WTC11 (cell line): ENCODE measurements around the gene HOXC5. TPM values are rescaled to one million over a fixed set of nuclear protein-coding genes. Genes with fewer than 3 reads are reported as not detected.

Experiments used
- ATAC-seq: fragments of 200-7000 bp; cut with Tn5 transposase; 2 replicates; pipeline ENCODE4 v1.10.0; 2021; ENCODE audit warnings: mild to moderate bottlenecking, moderate library complexity
- CTCF ChIA-PET: fragments of 300-600 bp; sonication (Branson Sonifier 250); formaldehyde crosslinking; loops from one replicate; lab custom pipeline; 2021; ENCODE audit warnings: antibody characterized with exemption; lab: Charles Lee
- POLR2A ChIA-PET: fragments of 350-600 bp; sonication (Branson Sonifier 250); formaldehyde crosslinking; loops from one replicate; lab custom pipeline; 2021; ENCODE audit warnings: antibody characterized with exemption; lab: Charles Lee
- DNase-seq: peaks from one replicate; pipeline ENCODE4 v3.0.0; 2021; ENCODE audit warnings: low spot score
- H3K27ac Mint-ChIP-seq: 2 replicates; pipeline ENCODE4 v1.8.0; 2021; ENCODE audit warnings: mixed read lengths
- H3K27me3 Mint-ChIP-seq: 2 replicates; pipeline ENCODE4 v1.8.0; 2021; ENCODE audit warnings: low read depth, mild to moderate bottlenecking, moderate library complexity, mixed read lengths
- H3K36me3 Mint-ChIP-seq: 2 replicates; pipeline ENCODE4 v1.8.0; 2021; ENCODE audit warnings: mixed read lengths
- H3K4me1 Mint-ChIP-seq: 2 replicates; pipeline ENCODE4 v1.8.0; 2022; ENCODE audit warnings: mixed read lengths
- H3K4me3 Mint-ChIP-seq: 2 replicates; pipeline ENCODE4 v1.8.0; 2021; ENCODE audit warnings: mild to moderate bottlenecking, moderate library complexity, mixed read lengths
- H3K9me3 Mint-ChIP-seq: 2 replicates; pipeline ENCODE4 v1.8.0; 2021; ENCODE audit warnings: mixed read lengths
- AFF4 ChIP-seq: sonication (generic); formaldehyde crosslinking; IDR thresholded peaks from 2 replicates; pipeline ENCODE4 v1.8.1; 2023; ENCODE audit warnings: mild to moderate bottlenecking, missing genetic modification reagents, borderline replicate concordance
- ATF3 ChIP-seq: sonication (generic); formaldehyde crosslinking; conservative IDR thresholded peaks from 2 replicates; pipeline ENCODE4 v1.8.1; 2022; ENCODE audit warnings: mild to moderate bottlenecking, missing genetic modification reagents
- CBFB ChIP-seq: sonication (generic); formaldehyde crosslinking; IDR thresholded peaks from 2 replicates; pipeline ENCODE4 v1.8.1; 2022; ENCODE audit warnings: mild to moderate bottlenecking, low read depth, missing genetic modification reagents
- CREB1 ChIP-seq: sonication (generic); formaldehyde crosslinking; IDR thresholded peaks from 2 replicates; pipeline ENCODE4 v1.8.0; 2023; ENCODE audit warnings: mild to moderate bottlenecking, missing genetic modification reagents
- FOXP1 ChIP-seq: sonication (generic); formaldehyde crosslinking; IDR thresholded peaks from 2 replicates; pipeline ENCODE4 v1.8.0; 2022; ENCODE audit warnings: missing genetic modification reagents, mild to moderate bottlenecking, moderate library complexity, borderline replicate concordance
- NR1H2 ChIP-seq: sonication (generic); formaldehyde crosslinking; IDR thresholded peaks from 2 replicates; pipeline ENCODE4 v1.9.0; 2021; ENCODE audit warnings: mild to moderate bottlenecking, moderate library complexity, missing genetic modification reagents
- PRDM15 ChIP-seq: sonication (generic); formaldehyde crosslinking; IDR thresholded peaks from 2 replicates; pipeline ENCODE4 v1.8.0; 2022; ENCODE audit warnings: missing genetic modification reagents
- PREB ChIP-seq: sonication (generic); formaldehyde crosslinking; IDR thresholded peaks from 2 replicates; pipeline ENCODE4 v1.8.1; 2022; ENCODE audit warnings: mild to moderate bottlenecking, missing genetic modification reagents, moderate library complexity, borderline replicate concordance
- ZNF138 ChIP-seq: sonication (generic); formaldehyde crosslinking; conservative IDR thresholded peaks from 2 replicates; pipeline ENCODE4 v1.8.1; 2022; ENCODE audit warnings: mild to moderate bottlenecking, moderate library complexity, missing genetic modification reagents
- ZNF219 ChIP-seq: sonication (generic); formaldehyde crosslinking; IDR thresholded peaks from 2 replicates; pipeline ENCODE4 v1.8.0; 2023; ENCODE audit warnings: missing genetic modification reagents, mild to moderate bottlenecking, borderline replicate concordance
- ZNF396 ChIP-seq: fragments of 250-450 bp; sonication (Bioruptor Pico); IDR thresholded peaks from 2 replicates; pipeline ENCODE4 v1.8.0; 2021; ENCODE audit warnings: mild to moderate bottlenecking, moderate library complexity, borderline replicate concordance
- total RNA-seq: library from RNA; stranded (reverse); gene quantifications from 3 replicates; pipeline ENCODE4 v1.2.3, GENCODE V29; 2021

The HOXC5 gene
- total RNA-seq, 1 experiment from 2014 or later, result not detected

GRCh38 chr12:54050482-54050810 lies 17.6 kb downstream of the HOXC5 start (continued):
- TF ChIP-seq ATF3 (CRISPR knock-in tag) (no peak), PRDM15 (CRISPR knock-in tag) (no peak), PREB (no peak), FOXP1 (CRISPR knock-in tag) (no peak), CREB1 (CRISPR knock-in tag) (no peak), ZNF138 (no peak)

- no peak overlapping the region for H3K4me3 Mint-ChIP-seq
- peak; percentile 41 for DNase-seq
- CTCF ChIA-PET, result interaction anchor here (0.8 to 3.0 kb wide), 6 partner anchors 17 to 163 kb away, joined by 3 to 10 read pairs (median 6); partner anchors contain the start of gene HOXC10
Measured at GRCh38 chr12:54051026-54051842, 18.4 kb downstream of the HOXC5 start.

More at GRCh38 chr12:54051026-54051842, 18.4 kb downstream of the HOXC5 start:
- Mint-ChIP-seq H3K4me1 (peaks cover 58% of the 10 kb centered on the region), H3K27ac (no peak overlapping the region), H3K27me3 (peaks cover 100% of the 10 kb centered on the region), H3K9me3 (no peaks in the 10 kb centered on the region), H3K36me3 (no peaks in the 10 kb centered on the region)
- peak; percentile 10 for ATAC-seq
- TF ChIP-seq ZNF219 (CRISPR knock-in tag) (no peak), NR1H2 (CRISPR knock-in tag) (no peak), CBFB (CRISPR knock-in tag) (no peak), FOXP1 (CRISPR knock-in tag) (no peak), CREB1 (CRISPR knock-in tag) (no peak), AFF4 (CRISPR knock-in tag) (no peak), ZNF396 (no peak), ATF3 (CRISPR knock-in tag) (no peak)
- POLR2A ChIA-PET, result no interaction called here
